ENCODE measurements around the gene SNAPC5.

SNAPC5 gene

DNA sequence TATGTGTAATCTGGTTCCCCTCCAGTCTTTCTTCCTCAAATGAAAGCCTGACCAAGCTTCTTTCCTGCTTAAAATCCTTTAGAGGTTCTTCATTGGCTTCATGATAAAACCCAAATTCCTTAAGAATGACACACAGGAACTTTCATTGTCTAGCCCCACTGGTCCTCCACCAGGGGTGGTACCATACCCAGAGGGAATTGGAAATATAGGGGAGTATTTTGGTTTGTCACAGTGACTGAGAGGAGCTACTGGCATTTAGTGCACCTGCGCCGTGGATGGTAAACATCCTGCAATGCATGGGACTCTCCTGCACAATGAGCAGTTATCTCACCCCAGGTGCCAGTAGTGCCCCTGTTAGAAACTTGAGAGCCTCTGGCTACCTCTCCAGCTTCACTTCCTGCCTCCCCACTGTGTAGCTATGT is 18.4 kb upstream of the SNAPC5 start:
- TF ChIP-seq, protein P1, sequence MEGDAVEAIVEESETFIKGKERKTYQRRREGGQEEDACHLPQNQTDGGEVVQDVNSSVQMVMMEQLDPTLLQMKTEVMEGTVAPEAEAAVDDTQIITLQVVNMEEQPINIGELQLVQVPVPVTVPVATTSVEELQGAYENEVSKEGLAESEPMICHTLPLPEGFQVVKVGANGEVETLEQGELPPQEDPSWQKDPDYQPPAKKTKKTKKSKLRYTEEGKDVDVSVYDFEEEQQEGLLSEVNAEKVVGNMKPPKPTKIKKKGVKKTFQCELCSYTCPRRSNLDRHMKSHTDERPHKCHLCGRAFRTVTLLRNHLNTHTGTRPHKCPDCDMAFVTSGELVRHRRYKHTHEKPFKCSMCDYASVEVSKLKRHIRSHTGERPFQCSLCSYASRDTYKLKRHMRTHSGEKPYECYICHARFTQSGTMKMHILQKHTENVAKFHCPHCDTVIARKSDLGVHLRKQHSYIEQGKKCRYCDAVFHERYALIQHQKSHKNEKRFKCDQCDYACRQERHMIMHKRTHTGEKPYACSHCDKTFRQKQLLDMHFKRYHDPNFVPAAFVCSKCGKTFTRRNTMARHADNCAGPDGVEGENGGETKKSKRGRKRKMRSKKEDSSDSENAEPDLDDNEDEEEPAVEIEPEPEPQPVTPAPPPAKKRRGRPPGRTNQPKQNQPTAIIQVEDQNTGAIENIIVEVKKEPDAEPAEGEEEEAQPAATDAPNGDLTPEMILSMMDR (IDR thresholded peaks at IDR 0.05; ENCODE audit: low read depth, low read length), result no peak
- H3K4me3 ChIP-seq (replicated peaks in 1 of 2; ENCODE audit: low read depth in 2 of 2, low read length in 2 of 2), result no peak overlapping the region
- DNase-seq (ENCODE audit: low read depth in 2 of 2), result peak; percentile 24 to 71

DNA sequence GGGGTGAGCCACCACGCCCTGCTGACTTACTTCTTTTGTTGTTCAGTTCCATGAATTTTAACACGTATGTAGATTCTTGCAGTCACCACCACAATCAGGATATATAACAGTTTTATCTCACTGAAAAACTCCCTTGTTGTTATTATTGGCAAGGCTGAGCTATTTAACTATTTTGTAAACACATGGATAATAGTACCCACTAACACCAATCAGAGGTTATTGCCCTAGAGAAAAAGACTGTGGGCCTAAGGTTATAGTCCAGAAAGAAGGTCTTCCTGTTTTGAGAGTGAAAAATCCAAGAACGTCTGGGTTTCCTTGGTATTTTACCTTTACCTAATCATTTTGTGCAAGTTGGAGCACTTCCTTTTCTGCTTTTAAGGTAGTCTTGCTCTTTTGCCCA is 17.0 kb upstream of the SNAPC5 start:
- H3K4me3 ChIP-seq (replicated peaks in 1 of 2; ENCODE audit: low read depth in 2 of 2, low read length in 2 of 2), result no peak overlapping the region
- DNase-seq (ENCODE audit: low read depth in 2 of 2), result no peak
- TF ChIP-seq, protein P1 (IDR thresholded peaks at IDR 0.05; ENCODE audit: low read depth, low read length), result no peak

GRCh38 chr15:66508293-66508883 is 10.8 kb upstream of the SNAPC5 start:
- TF ChIP-seq, protein P1 (IDR thresholded peaks at IDR 0.05; ENCODE audit: low read depth, low read length), result no peak
- no peak overlapping the region for H3K4me3 ChIP-seq (replicated peaks in 1 of 2; ENCODE audit: low read depth in 2 of 2, low read length in 2 of 2)
- no peak for DNase-seq (ENCODE audit: low read depth in 2 of 2)

GRCh38 chr15:66505818-66506217 is 8.3 kb upstream of the SNAPC5 start:
- no peak for DNase-seq (ENCODE audit: low read depth in 2 of 2)
- H3K4me3 ChIP-seq (replicated peaks in 1 of 2; ENCODE audit: low read depth in 2 of 2, low read length in 2 of 2), result peak overlapping the region; percentile 75 to 96
- TF ChIP-seq, protein P1 (IDR thresholded peaks at IDR 0.05; ENCODE audit: low read depth, low read length), result no peak

GRCh38 chr15:66505430-66505811 is 7.9 kb upstream of the SNAPC5 start:
- DNase-seq (ENCODE audit: low read depth in 2 of 2), result peak in 1 of 2 donors; percentile 65
- peak overlapping the region; percentile 75 to 96 for H3K4me3 ChIP-seq (replicated peaks in 1 of 2; ENCODE audit: low read depth in 2 of 2, low read length in 2 of 2)

DNA sequence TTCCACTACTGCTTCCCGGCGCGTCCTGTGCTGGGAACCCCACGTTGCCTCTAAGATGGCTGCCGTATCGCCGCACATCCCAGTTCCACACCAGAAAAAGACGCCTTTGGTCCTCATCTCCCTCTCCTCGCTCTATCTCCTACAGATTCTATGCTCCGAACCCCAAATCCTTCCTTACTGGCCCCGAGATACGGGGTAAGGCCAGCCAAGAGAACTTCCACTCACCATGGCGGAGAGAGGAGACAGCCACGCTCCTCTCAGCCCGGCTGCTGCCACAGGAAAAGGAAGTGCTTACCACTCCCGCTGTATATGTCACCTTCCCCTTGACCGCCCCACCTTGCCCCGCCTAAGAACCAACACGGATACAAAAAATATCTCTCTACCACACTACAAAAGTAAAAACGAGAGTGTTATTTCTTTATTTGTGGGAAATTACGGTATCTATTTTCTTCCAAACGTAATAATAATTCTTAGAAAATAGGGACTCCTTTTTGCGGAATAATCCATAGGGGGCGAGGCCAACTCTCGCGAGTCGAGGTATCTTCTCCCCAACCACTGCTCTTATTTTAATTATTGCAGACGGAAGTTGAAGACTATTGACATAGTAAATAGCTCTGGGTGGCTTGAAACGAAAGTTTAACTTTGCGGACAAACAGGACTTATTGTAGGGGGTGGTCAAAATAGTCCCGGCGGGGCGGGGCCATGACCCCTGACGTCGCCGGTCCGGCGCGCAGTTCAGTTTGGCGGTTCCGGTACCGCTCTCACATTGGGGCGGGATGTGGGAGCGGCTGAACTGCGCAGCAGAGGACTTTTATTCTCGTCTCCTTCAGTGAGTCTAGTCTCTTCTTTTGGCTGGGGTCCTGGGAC is 7.2 kb upstream of the SNAPC5 start, which contains the start of the genes RPL4 and ZWILCH:
TSS of gene RPL4 (minus strand) at position 293 of the 867 bp plus-strand sequence. CDS start at position 228, 65 bp downstream.
TSS of gene ZWILCH (plus strand) at position 764 of the 867 bp plus-strand sequence. CDS start at position 777, 13 bp downstream.
- TF ChIP-seq, protein P1 (IDR thresholded peaks at IDR 0.05; ENCODE audit: low read depth, low read length), result no peak
- peak; percentile 89 to 93 for DNase-seq (ENCODE audit: low read depth in 2 of 2)
- peak within 1 kb of the TSS; percentile 75 to 96 for H3K4me3 ChIP-seq (replicated peaks in 1 of 2; ENCODE audit: low read depth in 2 of 2, low read length in 2 of 2)

More at GRCh38 chr15:66505430-66505811, 7.9 kb upstream of the SNAPC5 start:
- TF ChIP-seq, protein P1 (IDR thresholded peaks at IDR 0.05; ENCODE audit: low read depth, low read length), result no peak
